Measurements from ENCODE around the gene PCDH15.

DNA sequence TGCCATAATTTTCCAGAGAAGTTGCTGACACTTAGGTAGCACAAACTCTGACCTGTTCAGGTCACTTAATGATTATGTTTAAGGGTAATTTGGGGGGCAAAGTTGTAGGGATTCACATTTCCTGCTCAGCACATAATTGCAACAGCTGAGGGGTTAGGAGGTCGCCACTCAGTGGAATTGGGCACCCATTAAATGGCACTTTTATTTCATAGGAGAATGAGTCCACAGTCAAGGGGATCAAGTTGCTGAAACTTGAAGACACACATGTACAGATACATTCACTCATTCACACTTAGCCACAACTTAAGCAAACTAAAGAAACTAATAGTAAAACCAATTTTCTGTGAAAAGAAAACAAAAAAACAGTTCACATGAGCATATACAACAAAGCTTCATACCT is 1.5 kb downstream of the PCDH15 start:
- no peak for TF ChIP-seq CTCF (IDR thresholded peaks at IDR 0.05)
- TF ChIP-seq POLR2A (IDR thresholded peaks at IDR 0.05), result no peak
- no peak for TF ChIP-seq POLR2AphosphoS5 (IDR thresholded peaks at IDR 0.05)

All from prostate gland (tissue), 2 donors.